H9 (cell line): ENCODE results near the gene NR2F2. TPM values are rescaled to one million over a fixed set of nuclear protein-coding genes. Genes with fewer than 3 reads are reported as not detected.

Experiments
- DNase-seq: peaks from one replicate; pipeline ENCODE4 v3.0.0-alpha.2; 2017
- H2AFZ ChIP-seq: one replicate; pipeline ENCODE4 v1.6.1; 2013; ENCODE audit warnings: mild to moderate bottlenecking, low read length, control low read depth, moderate library complexity
- H2AK5ac ChIP-seq: 2 replicates; pipeline ENCODE4 v1.6.1; 2013; ENCODE audit warnings: low read length, control low read depth, mixed read lengths; ENCODE audit not compliant: insufficient read length
- H2BK120ac ChIP-seq: one replicate; pipeline ENCODE4 v1.6.1; 2013; ENCODE audit warnings: low read depth, mild to moderate bottlenecking, low read length, control low read depth, inconsistent platforms; ENCODE audit not compliant: poor library complexity, severe bottlenecking
- H2BK12ac ChIP-seq: 2 replicates; pipeline ENCODE4 v1.6.1; 2013; ENCODE audit warnings: low read length, control low read depth, mixed read lengths, low read depth; ENCODE audit not compliant: insufficient read length
- H2BK15ac ChIP-seq: 2 replicates; pipeline ENCODE4 v1.6.1; 2013; ENCODE audit warnings: low read depth, low read length, control low read depth
- H2BK20ac ChIP-seq: one replicate; pipeline ENCODE4 v1.6.1; 2013; ENCODE audit warnings: low read depth, mild to moderate bottlenecking, low read length, control low read depth, inconsistent platforms; ENCODE audit not compliant: poor library complexity, severe bottlenecking
- H2BK5ac ChIP-seq: 2 replicates; pipeline ENCODE4 v1.6.1; 2013; ENCODE audit warnings: low read length, control low read depth, mixed read lengths; ENCODE audit not compliant: insufficient read length
- H3K14ac ChIP-seq: 2 replicates; pipeline ENCODE4 v1.6.1; 2013; ENCODE audit warnings: low read length, control low read depth; ENCODE audit not compliant: insufficient read depth
- H3K18ac ChIP-seq: 2 replicates; pipeline ENCODE4 v1.6.1; 2013; ENCODE audit warnings: low read depth, mild to moderate bottlenecking, mixed read lengths, low read length, control low read depth; ENCODE audit not compliant: insufficient read length
- H3K23ac ChIP-seq: 2 replicates; pipeline ENCODE4 v1.6.1; 2013; ENCODE audit warnings: low read length, control low read depth, mixed read lengths, low read depth; ENCODE audit not compliant: insufficient read length
- H3K23me2 ChIP-seq: 2 replicates; pipeline ENCODE4 v1.6.1; 2013; ENCODE audit warnings: low read depth, mild to moderate bottlenecking, mixed read lengths, low read length, control low read depth; ENCODE audit not compliant: insufficient read length, poor library complexity, severe bottlenecking
- H3K27ac ChIP-seq: 2 replicates; pipeline ENCODE4 v1.5.1; 2013; ENCODE audit warnings: low read length, control low read depth, mixed read lengths, low read depth; ENCODE audit not compliant: insufficient read length
- H3K27me3 ChIP-seq: 2 replicates; pipeline ENCODE4 v1.6.1; 2013; ENCODE audit warnings: low read length, control low read depth, inconsistent platforms; ENCODE audit not compliant: insufficient read depth
- H3K4ac ChIP-seq: 2 replicates; pipeline ENCODE4 v1.6.1; 2013; ENCODE audit warnings: low read depth, mild to moderate bottlenecking, control low read depth, inconsistent platforms, low read length, moderate library complexity
- H3K4me1 ChIP-seq: 2 replicates; pipeline ENCODE4 v1.6.1; 2013; ENCODE audit warnings: low read length, control low read depth, inconsistent platforms; ENCODE audit not compliant: insufficient read depth
- H3K4me2 ChIP-seq: 2 replicates; pipeline ENCODE4 v1.6.1; 2013; ENCODE audit warnings: low read length, control low read depth, mixed read lengths; ENCODE audit not compliant: insufficient read length, insufficient read depth
- H3K56ac ChIP-seq: 2 replicates; pipeline ENCODE4 v1.6.1; 2013; ENCODE audit warnings: low read depth, mild to moderate bottlenecking, mixed read lengths, low read length, control low read depth; ENCODE audit not compliant: insufficient read length
- H3K79me1 ChIP-seq: 2 replicates; pipeline ENCODE4 v1.6.1; 2013; ENCODE audit warnings: low read depth, mild to moderate bottlenecking, moderate library complexity, low read length, control low read depth, inconsistent platforms; ENCODE audit not compliant: insufficient read depth, poor library complexity, severe bottlenecking
- H3K79me2 ChIP-seq: 2 replicates; pipeline ENCODE4 v1.6.1; 2013; ENCODE audit warnings: low read length, control low read depth, inconsistent platforms; ENCODE audit not compliant: insufficient read depth
- H3K9ac ChIP-seq: 2 replicates; pipeline ENCODE4 v1.6.1; 2013; ENCODE audit warnings: low read length, control low read depth, mixed read lengths; ENCODE audit not compliant: insufficient read length; ENCODE audit errors: extremely low read depth
- H3K9me3 ChIP-seq: one replicate; pipeline ENCODE4 v1.6.1; 2013; ENCODE audit warnings: low read depth, low read length, inconsistent platforms; ENCODE audit not compliant: control insufficient read depth
- H3T11ph ChIP-seq: one replicate; pipeline ENCODE4 v1.6.1; 2013; ENCODE audit warnings: mild to moderate bottlenecking, low read length, control low read depth, inconsistent platforms
- H4K20me1 ChIP-seq: one replicate; pipeline ENCODE4 v1.6.1; 2013; ENCODE audit not compliant: control insufficient read depth, insufficient read length, insufficient read depth
- H4K5ac ChIP-seq: 2 replicates; pipeline ENCODE4 v1.6.1; 2013; ENCODE audit warnings: low read depth, mild to moderate bottlenecking, mixed read lengths, low read length, control low read depth; ENCODE audit not compliant: insufficient read length
- H4K8ac ChIP-seq: replicated peaks from 2 replicates; pipeline ENCODE4 v1.6.1; 2013; ENCODE audit warnings: low read length, control low read depth, mixed read lengths, low read depth; ENCODE audit not compliant: insufficient read length
- H4K91ac ChIP-seq: 2 replicates; pipeline ENCODE4 v1.6.1; 2013; ENCODE audit warnings: low read depth, mild to moderate bottlenecking, moderate library complexity, mixed read lengths, low read length, control low read depth; ENCODE audit not compliant: insufficient read length
- H3K27ac Mint-ChIP-seq, 3 experiments: 2 replicates in 2 of 3; 3 replicates in 1 of 3; pipeline ENCODE4 v1.8.0; 2020 to 2021; ENCODE audit warnings: mixed read lengths in 3 of 3, mild to moderate bottlenecking in 1 of 3, moderate library complexity in 1 of 3
- H3K27me3 Mint-ChIP-seq: 2 replicates; pipeline ENCODE4 v1.8.0; 2021; ENCODE audit warnings: low read depth, mild to moderate bottlenecking, moderate library complexity, mixed read lengths
- H3K36me3 Mint-ChIP-seq, 3 experiments: 2 replicates in 2 of 3; 3 replicates in 1 of 3; pipeline ENCODE4 v1.8.0; 2020 to 2021; ENCODE audit warnings: low read depth in 3 of 3, mixed read lengths in 3 of 3; ENCODE audit not compliant: insufficient read depth in 1 of 3
- H3K4me1 Mint-ChIP-seq, 2 experiments: 2 replicates each; pipeline ENCODE4 v1.8.0; 2020; ENCODE audit warnings: mixed read lengths in 2 of 2
- H3K4me3 Mint-ChIP-seq, 2 experiments: 2 replicates in 1 of 2; 3 replicates in 1 of 2; pipeline ENCODE4 v1.8.0; 2020 to 2021; ENCODE audit warnings: mild to moderate bottlenecking in 2 of 2, mixed read lengths in 2 of 2, moderate library complexity in 1 of 2
- H3K9me3 Mint-ChIP-seq, 2 experiments: 2 replicates in 1 of 2; 3 replicates in 1 of 2; pipeline ENCODE4 v1.8.0; 2020; ENCODE audit warnings: mild to moderate bottlenecking in 2 of 2, mixed read lengths in 2 of 2, moderate library complexity in 1 of 2
- WGBS: extraction: QIAGEN DNeasy Blood & Tissue Kit; methylation state at CpG from one replicate; pipeline ENCODE4 v1.1.7; 2013; ENCODE audit warnings: missing lambda C conversion rate, low lambda C conversion rate, mixed read lengths; ENCODE audit not compliant: insufficient read length; ENCODE audit errors: extremely low coverage; 5-methylcytosine and 5-hydroxymethylcytosine counted together
- total RNA-seq: library from RNA; stranded (reverse); gene quantifications from 2 replicates; pipeline ENCODE4 v1.2.1, GENCODE V29; 2021
- TF ChIP-seq, protein P1 (sequence below): fragments of 200-600 bp; sonication (generic); conservative IDR thresholded peaks from 3 replicates; pipeline ENCODE4 v1.8.0; 2021; ENCODE audit warnings: antibody characterized with exemption, mild to moderate bottlenecking

The NR2F2 gene
- total RNA-seq, 1 experiment from 2014 or later = 0.24 TPM

DNA sequence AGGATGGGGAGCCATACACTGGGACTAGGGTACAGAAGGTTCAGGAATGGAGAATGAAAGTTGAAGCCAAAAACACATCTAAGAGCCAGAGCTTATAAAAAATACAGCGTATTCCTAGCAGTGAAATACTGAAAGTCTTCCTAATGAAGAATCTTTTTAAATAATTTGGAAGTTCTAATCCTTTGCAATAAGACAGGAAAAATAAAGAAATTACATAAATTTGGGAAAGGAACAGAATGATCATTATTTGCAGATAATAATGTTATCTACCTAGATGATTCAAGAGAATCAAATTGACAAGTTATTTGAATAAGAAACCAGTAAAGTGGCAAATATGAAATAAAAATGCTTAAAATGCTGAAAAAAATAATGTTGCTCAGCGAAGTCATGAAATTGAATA, 32.3 kb upstream of the NR2F2 start:
- H3K4me1 ChIP-seq = peaks cover 8% of the 10 kb centered on the region
- H3K4ac ChIP-seq = no peak overlapping the region
- Mint-ChIP-seq H3K27me3 (peaks cover 8% of the 10 kb centered on the region), H3K27ac (no peak overlapping the region), H3K36me3 (peaks cover 7 to 18% (median 9%) of the 10 kb centered on the region in 3 experiments), H3K4me1 (peaks cover 27 to 30% of the 10 kb centered on the region in 2 experiments), H3K9me3 (peaks cover 21% of the 10 kb centered on the region in 2 experiments), H3K4me3 (no peak overlapping the region)
- no peak overlapping the region for H2BK120ac ChIP-seq
- H3K9me3 ChIP-seq = peaks cover 4% of the 10 kb centered on the region
- H3K9ac ChIP-seq = no peak overlapping the region
- TF ChIP-seq, protein P1, sequence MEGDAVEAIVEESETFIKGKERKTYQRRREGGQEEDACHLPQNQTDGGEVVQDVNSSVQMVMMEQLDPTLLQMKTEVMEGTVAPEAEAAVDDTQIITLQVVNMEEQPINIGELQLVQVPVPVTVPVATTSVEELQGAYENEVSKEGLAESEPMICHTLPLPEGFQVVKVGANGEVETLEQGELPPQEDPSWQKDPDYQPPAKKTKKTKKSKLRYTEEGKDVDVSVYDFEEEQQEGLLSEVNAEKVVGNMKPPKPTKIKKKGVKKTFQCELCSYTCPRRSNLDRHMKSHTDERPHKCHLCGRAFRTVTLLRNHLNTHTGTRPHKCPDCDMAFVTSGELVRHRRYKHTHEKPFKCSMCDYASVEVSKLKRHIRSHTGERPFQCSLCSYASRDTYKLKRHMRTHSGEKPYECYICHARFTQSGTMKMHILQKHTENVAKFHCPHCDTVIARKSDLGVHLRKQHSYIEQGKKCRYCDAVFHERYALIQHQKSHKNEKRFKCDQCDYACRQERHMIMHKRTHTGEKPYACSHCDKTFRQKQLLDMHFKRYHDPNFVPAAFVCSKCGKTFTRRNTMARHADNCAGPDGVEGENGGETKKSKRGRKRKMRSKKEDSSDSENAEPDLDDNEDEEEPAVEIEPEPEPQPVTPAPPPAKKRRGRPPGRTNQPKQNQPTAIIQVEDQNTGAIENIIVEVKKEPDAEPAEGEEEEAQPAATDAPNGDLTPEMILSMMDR = no peak
- no peak overlapping the region for H2BK20ac ChIP-seq
- no peak overlapping the region for H3K4me2 ChIP-seq
- no peak overlapping the region for H3K27ac ChIP-seq
- H3T11ph ChIP-seq = no peak overlapping the region
- no peak overlapping the region for H3K14ac ChIP-seq
- H3K56ac ChIP-seq = no peak overlapping the region
- H2BK12ac ChIP-seq = no peak overlapping the region
- no peaks in the 10 kb centered on the region for H3K79me1 ChIP-seq
- no peak overlapping the region for H2BK15ac ChIP-seq
- no peaks in the 10 kb centered on the region for H3K27me3 ChIP-seq
- no peak overlapping the region for H2BK5ac ChIP-seq
- no peak overlapping the region for H4K5ac ChIP-seq
- no peaks in the 10 kb centered on the region for H3K23me2 ChIP-seq
- no peak overlapping the region for H3K23ac ChIP-seq
- H4K91ac ChIP-seq = no peak overlapping the region
- H3K79me2 ChIP-seq = no peaks in the 10 kb centered on the region
- H3K18ac ChIP-seq = no peak overlapping the region
- H2AFZ ChIP-seq = no peak overlapping the region
- H4K8ac ChIP-seq = no peak overlapping the region
- no peak for DNase-seq
- no peaks in the 10 kb centered on the region for H4K20me1 ChIP-seq
- H2AK5ac ChIP-seq = no peak overlapping the region
- WGBS = no CpG with 5 or more reads among the region's 2 CpGs
